NCI-H2171 treated with DMSO at 0.1 percent for 48 hours (cell line): ENCODE measurements around the gene NECTIN1.

Experiments
- DNase-seq: peaks from one replicate; lab custom pipeline; 2025; lab: John Stamatoyannopoulos, UW

Gene NECTIN1

GRCh38 chr11:119693253-119693815 is 35.7 kb downstream of the NECTIN1 start:
- DNase-seq, result no peak

GRCh38 chr11:119692540-119692820 is 36.5 kb downstream of the NECTIN1 start:
- DNase-seq, result no peak

- DNase-seq, result peak; percentile 81
Observed at GRCh38 chr11:119691701-119692539, 37.1 kb downstream of the NECTIN1 start.

- DNase-seq, result no peak
Observed at GRCh38 chr11:119691020-119691666, 37.9 kb downstream of the NECTIN1 start.

- DNase-seq, result no peak
Observed at GRCh38 chr11:119689302-119689701, 39.7 kb downstream of the NECTIN1 start.

- no peak for DNase-seq
Observed at GRCh38 chr11:119688356-119688755, 40.6 kb downstream of the NECTIN1 start.

GRCh38 chr11:119687373-119688046 is 41.5 kb downstream of the NECTIN1 start:
- no peak for DNase-seq

- no peak for DNase-seq
Observed at GRCh38 chr11:119686177-119686882, 42.7 kb downstream of the NECTIN1 start.

GRCh38 chr11:119685111-119685746 is 43.8 kb downstream of the NECTIN1 start:
- no peak for DNase-seq

- no peak for DNase-seq
Observed at GRCh38 chr11:119684361-119685110, 44.5 kb downstream of the NECTIN1 start.

- DNase-seq, result no peak
Observed at GRCh38 chr11:119683783-119684182, 45.2 kb downstream of the NECTIN1 start.

- DNase-seq, result no peak
Observed at GRCh38 chr11:119681361-119681910, 47.6 kb downstream of the NECTIN1 start.

GRCh38 chr11:119680541-119681360 is 48.2 kb downstream of the NECTIN1 start:
- no peak for DNase-seq

- no peak for DNase-seq
Observed at GRCh38 chr11:119679346-119679745, 49.7 kb downstream of the NECTIN1 start.

GRCh38 chr11:119678351-119678750 is 50.6 kb downstream of the NECTIN1 start:
- no peak for DNase-seq

- DNase-seq, result no peak
Observed at GRCh38 chr11:119677840-119678239, 51.2 kb downstream of the NECTIN1 start.

GRCh38 chr11:119676461-119677020 is 52.5 kb downstream of the NECTIN1 start:
- no peak for DNase-seq

- no peak for DNase-seq
Observed at GRCh38 chr11:119673759-119674336, 55.2 kb downstream of the NECTIN1 start.
